Panc1 (cell line): ENCODE results near the gene FBN1.

Source experiments
- CTCF ChIP-seq: fragments of 450-650 bp; IDR thresholded peaks from 2 replicates; pipeline ENCODE4 v1.5.1; 2017; ENCODE audit warnings: mild to moderate bottlenecking
- POLR2AphosphoS5 ChIP-seq: IDR thresholded peaks from 2 replicates; pipeline ENCODE4 v1.6.1; 2012; ENCODE audit warnings: mild to moderate bottlenecking, low read depth, low read length, moderate library complexity
- SIN3A ChIP-seq: IDR thresholded peaks from 2 replicates; pipeline ENCODE4 v1.6.1; 2012; ENCODE audit warnings: low read depth, mild to moderate bottlenecking, low read length, moderate library complexity, borderline replicate concordance; ENCODE audit not compliant: insufficient read depth

GRCh38 chr15:48505067-48505466 is 140.4 kb downstream of the FBN1 start:
- no peak for TF ChIP-seq POLR2AphosphoS5
- no peak for TF ChIP-seq CTCF
- TF ChIP-seq SIN3A, result no peak
